OCI-LY3 (cell line): ENCODE measurements around the gene CTTNBP2NL.

Source experiments
- H2AFZ ChIP-seq: fragments of 200-600, 300-600 bp; shearing (Covaris generic); 2 replicates; pipeline ENCODE4 v1.6.0; 2014; ENCODE audit warnings: antibody characterized with exemption, low read depth, low read length
- H3K27ac ChIP-seq: fragments of 200-600, 300-600 bp; sonication (generic); 2 replicates; pipeline ENCODE4 v1.5.1; 2014; ENCODE audit warnings: mild to moderate bottlenecking, low read length, moderate library complexity, mixed read lengths
- H3K27me3 ChIP-seq: fragments of 200-600, 300-600 bp; sonication (generic); 2 replicates; pipeline ENCODE4 v1.6.1; 2014; ENCODE audit warnings: low read depth, low read length, mixed read lengths
- H3K36me3 ChIP-seq: fragments of 200-600, 300-600 bp; sonication (generic); replicated peaks from 2 replicates; pipeline ENCODE3; 2014; ENCODE audit warnings: low read depth, low read length, mixed read lengths
- H3K4me1 ChIP-seq: fragments of 300-600, 200-600 bp; sonication (generic); 2 replicates; pipeline ENCODE4 v1.6.1; 2014; ENCODE audit warnings: low read length, mixed read lengths
- H3K4me2 ChIP-seq: fragments of 200-600, 300-600 bp; sonication (generic); 2 replicates; pipeline ENCODE4 v1.6.1; 2014; ENCODE audit warnings: low read length, mixed read lengths
- H3K4me3 ChIP-seq: fragments of 300-600, 200-600 bp; sonication (generic); 2 replicates; pipeline ENCODE4 v1.5.1; 2014; ENCODE audit warnings: antibody characterized with exemption, mild to moderate bottlenecking, low read length, moderate library complexity
- H3K79me2 ChIP-seq: fragments of 300-600, 200-600 bp; shearing (Covaris generic); 2 replicates; pipeline ENCODE4 v1.6.1; 2014; ENCODE audit warnings: mild to moderate bottlenecking, low read length, mixed read lengths
- H3K9ac ChIP-seq: fragments of 300-600, 200-600 bp; shearing (Covaris generic); 2 replicates; pipeline ENCODE4 v1.6.0; 2014; ENCODE audit warnings: mild to moderate bottlenecking, low read length, moderate library complexity
- H3K9me3 ChIP-seq: fragments of 200-600, 300-600 bp; shearing (Covaris generic); 2 replicates; pipeline ENCODE4 v1.6.1; 2014; ENCODE audit warnings: low read length, mixed read lengths; ENCODE audit not compliant: insufficient read depth
- H4K20me1 ChIP-seq: fragments of 200-600, 300-600 bp; sonication (generic); 2 replicates; pipeline ENCODE4 v1.6.1; 2016; ENCODE audit warnings: low read length, mixed read lengths; ENCODE audit not compliant: insufficient read depth
- CTCF ChIP-seq: fragments of 200-600, 300-600 bp; sonication (generic); IDR thresholded peaks from 2 replicates; pipeline ENCODE4 v1.5.1; 2014; ENCODE audit warnings: antibody characterized with exemption, low read length, low read depth
- EZH2phosphoT487 ChIP-seq: fragments of 200-600 bp; shearing (Covaris generic); IDR thresholded peaks from 2 replicates; pipeline ENCODE4 v1.6.1; 2018; ENCODE audit warnings: antibody characterized with exemption, mixed run types, low read depth

CTTNBP2NL gene

GRCh38 chr1:112363636-112364035, 32.4 kb upstream of the CTTNBP2NL start:
- TF ChIP-seq CTCF (no peak), EZH2phosphoT487 (no peak)
- no peak overlapping the region for H2AFZ ChIP-seq
- no peaks in the 10 kb centered on the region for H4K20me1 ChIP-seq
- no peaks in the 10 kb centered on the region for H3K9me3 ChIP-seq
- no peaks in the 10 kb centered on the region for H3K4me1 ChIP-seq
- H3K36me3 ChIP-seq = no peaks in the 10 kb centered on the region
- no peak overlapping the region for H3K27ac ChIP-seq
- H3K9ac ChIP-seq = no peak overlapping the region
- H3K4me2 ChIP-seq = no peak overlapping the region
- no peak overlapping the region for H3K4me3 ChIP-seq
- H3K79me2 ChIP-seq = no peaks in the 10 kb centered on the region
- peaks cover 8% of the 10 kb centered on the region for H3K27me3 ChIP-seq

GRCh38 chr1:112368198-112368597, 27.8 kb upstream of the CTTNBP2NL start:
- H2AFZ ChIP-seq = no peak overlapping the region
- no peak overlapping the region for H3K4me3 ChIP-seq
- H3K9ac ChIP-seq = no peak overlapping the region
- peaks cover 12% of the 10 kb centered on the region for H3K27me3 ChIP-seq
- TF ChIP-seq EZH2phosphoT487 (no peak), CTCF (no peak)
- no peaks in the 10 kb centered on the region for H4K20me1 ChIP-seq
- H3K36me3 ChIP-seq = no peaks in the 10 kb centered on the region
- H3K9me3 ChIP-seq = no peaks in the 10 kb centered on the region
- no peak overlapping the region for H3K27ac ChIP-seq
- 0 out of 2 replicates have a peak, but pooled peaks cover 3% of the 10 kb centered on the region for H3K4me1 ChIP-seq
- no peak overlapping the region for H3K4me2 ChIP-seq
- no peaks in the 10 kb centered on the region for H3K79me2 ChIP-seq

GRCh38 chr1:112369392-112370285, 26.4 kb upstream of the CTTNBP2NL start:
- Histone ChIP-seq H3K4me1 (peaks cover 5% of the 10 kb centered on the region; the same call in 1 of the 2 replicates), H4K20me1 (no peaks in the 10 kb centered on the region), H3K9me3 (no peaks in the 10 kb centered on the region), H3K27ac (no peak overlapping the region), H3K9ac (no peak overlapping the region), H3K4me2 (peak overlapping the region; percentile 68), H3K79me2 (no peaks in the 10 kb centered on the region), H3K4me3 (peak overlapping the region; percentile 43), H3K36me3 (no peaks in the 10 kb centered on the region), H3K27me3 (peaks cover 12% of the 10 kb centered on the region), H2AFZ (no peak overlapping the region; the same call in 1 of the 2 replicates)
- TF ChIP-seq CTCF (peak; percentile 89), EZH2phosphoT487 (no peak)

DNA sequence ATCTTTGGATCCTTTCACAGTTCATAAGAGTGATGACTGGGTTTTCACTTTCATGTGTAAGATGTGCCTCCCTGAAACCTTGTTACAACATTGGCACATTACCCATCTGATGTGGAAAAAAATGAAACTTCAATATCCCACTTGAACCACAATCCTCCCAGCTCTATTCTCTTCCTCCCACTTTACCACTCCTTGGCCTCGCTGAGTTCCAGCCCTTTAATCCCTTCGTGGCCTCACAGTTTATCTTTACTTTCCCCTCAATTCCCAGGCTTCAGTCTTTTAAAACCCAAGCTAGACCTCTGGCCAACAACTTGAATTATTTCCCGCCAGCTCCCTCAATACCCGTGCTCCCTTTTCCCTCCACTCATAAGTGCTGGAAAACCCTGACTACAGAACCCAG, 25.0 kb upstream of the CTTNBP2NL start:
- Histone ChIP-seq H3K9ac (no peak overlapping the region), H3K79me2 (no peaks in the 10 kb centered on the region), H3K27me3 (peaks cover 12% of the 10 kb centered on the region), H4K20me1 (no peaks in the 10 kb centered on the region), H3K4me2 (no peak overlapping the region), H3K36me3 (no peaks in the 10 kb centered on the region), H3K4me3 (no peak overlapping the region), H2AFZ (no peak overlapping the region), H3K27ac (no peak overlapping the region), H3K4me1 (peaks cover 5% of the 10 kb centered on the region; the same call in 1 of the 2 replicates), H3K9me3 (no peaks in the 10 kb centered on the region)
- TF ChIP-seq CTCF = no peak
- TF ChIP-seq EZH2phosphoT487 = no peak
